Choroid plexus epithelial cell (primary cell): Measurements from ENCODE around the gene TMPRSS2.

Experiments used
- DNase-seq: peaks from one replicate; pipeline ENCODE4 v3.0.0-alpha.2; 2010; ENCODE audit warnings: low read depth
- H3K4me3 ChIP-seq: 2 replicates; pipeline ENCODE4 v1.5.1; 2011; ENCODE audit warnings: low read depth, mild to moderate bottlenecking, control low read depth, low read length, moderate library complexity
- CTCF ChIP-seq: conservative IDR thresholded peaks from 2 replicates; pipeline ENCODE4 v1.5.1; 2011; ENCODE audit warnings: low read depth, mild to moderate bottlenecking, control low read depth, inconsistent platforms, low read length, moderate library complexity

TMPRSS2 gene

GRCh38 chr21:41504030-41504429 is 3.9 kb downstream of the TMPRSS2 start:
- TF ChIP-seq CTCF, result no peak
- no peak for DNase-seq
- no peak overlapping the region for H3K4me3 ChIP-seq

DNA sequence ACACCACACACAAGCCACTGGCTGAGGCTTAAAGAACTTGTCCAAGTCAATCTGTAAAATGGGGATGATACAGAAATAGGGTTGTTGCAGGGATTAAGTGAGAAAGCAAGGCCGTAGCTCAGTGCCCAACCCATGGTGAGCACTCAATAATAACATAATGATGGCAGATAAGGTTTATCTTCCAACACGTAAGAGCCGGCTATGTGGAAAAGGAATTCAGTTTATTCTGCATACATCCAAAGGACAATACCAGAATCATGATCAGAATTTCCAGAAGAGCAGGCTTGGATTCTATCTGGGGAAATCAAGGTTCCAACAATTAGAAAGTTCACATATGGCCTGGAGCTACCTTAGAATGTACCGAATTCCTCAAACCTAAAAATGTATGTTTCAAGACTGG is 4.6 kb downstream of the TMPRSS2 start:
- no peak overlapping the region for H3K4me3 ChIP-seq
- DNase-seq, result no peak

DNA sequence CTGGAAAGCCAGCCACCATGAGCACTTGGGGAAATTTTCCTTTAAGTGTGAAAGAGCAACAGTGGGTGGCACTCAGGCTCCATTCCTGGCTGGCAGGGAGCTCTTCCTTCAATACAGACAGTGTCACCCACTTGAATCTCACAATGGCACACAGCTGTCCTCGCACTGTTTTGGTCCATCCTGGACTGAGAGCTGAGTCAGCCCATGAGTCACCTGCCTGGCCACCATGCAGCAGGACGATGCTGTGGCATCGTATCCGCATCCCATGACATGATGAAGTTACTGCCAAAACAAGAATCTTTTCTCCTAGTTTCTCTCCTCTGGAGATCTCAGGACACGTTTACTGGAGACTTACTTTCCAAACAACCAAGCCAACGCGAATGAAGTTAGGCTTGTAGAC is 6.0 kb downstream of the TMPRSS2 start:
- TF ChIP-seq CTCF, result no peak

More for the DNA sequence above, 4.6 kb downstream of the TMPRSS2 start:
- no peak for TF ChIP-seq CTCF

GRCh38 chr21:41500931-41501381 is 7.0 kb downstream of the TMPRSS2 start:
- TF ChIP-seq CTCF, result no peak
- no peak overlapping the region for H3K4me3 ChIP-seq
- DNase-seq, result no peak

More for the DNA sequence above, 6.0 kb downstream of the TMPRSS2 start:
- no peak for DNase-seq
- no peak overlapping the region for H3K4me3 ChIP-seq

DNA sequence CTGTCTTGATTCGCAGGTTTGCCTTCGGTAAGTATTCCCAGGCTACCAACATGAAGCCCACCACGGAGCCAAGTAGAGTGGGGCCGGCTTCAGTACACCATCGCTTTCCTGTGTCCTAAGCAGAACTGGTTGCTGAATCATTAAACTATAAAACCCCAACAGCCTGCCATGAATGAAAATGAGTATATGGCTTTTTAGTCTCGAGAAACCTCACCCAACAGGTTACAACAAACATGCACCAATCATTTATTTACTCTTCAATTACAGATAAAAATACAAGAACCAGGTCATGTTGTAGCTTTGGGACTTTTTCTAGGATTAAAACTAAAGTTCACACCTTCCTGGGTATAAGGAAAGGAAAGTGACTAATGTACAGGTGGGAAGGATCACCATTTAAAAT is 7.6 kb downstream of the TMPRSS2 start:
- no peak for TF ChIP-seq CTCF
- DNase-seq, result no peak
- H3K4me3 ChIP-seq, result no peak overlapping the region

GRCh38 chr21:41499920-41500319 is 8.0 kb downstream of the TMPRSS2 start:
- no peak for DNase-seq
- no peak for TF ChIP-seq CTCF
- no peak overlapping the region for H3K4me3 ChIP-seq

- H3K4me3 ChIP-seq, result no peak overlapping the region
- TF ChIP-seq CTCF, result no peak
- DNase-seq, result no peak
These were observed 10.2 kb downstream of the TMPRSS2 start for GRCh38 chr21:41497788-41498187.
